IPS-20b (cell line): Measurements from ENCODE around the gene MANBA.
A peak's percentile ranks its signal among the peaks of the same experiment; 100 is the strongest.

ENCODE experiments used
- H3K27ac ChIP-seq: one replicate; pipeline ENCODE4 v1.5.1; 2013; ENCODE audit warnings: low read length
- H3K27me3 ChIP-seq: 2 replicates; pipeline ENCODE4 v1.6.1; 2013; ENCODE audit warnings: mild to moderate bottlenecking, low read length, inconsistent platforms; ENCODE audit not compliant: insufficient read depth
- H3K36me3 ChIP-seq: 2 replicates; pipeline ENCODE4 v1.6.1; 2013; ENCODE audit warnings: low read depth, mild to moderate bottlenecking, inconsistent platforms, low read length, moderate library complexity; ENCODE audit not compliant: insufficient read depth
- H3K4me1 ChIP-seq: 2 replicates; pipeline ENCODE4 v1.6.1; 2013; ENCODE audit warnings: mild to moderate bottlenecking, control low read depth, inconsistent platforms, low read length, moderate library complexity; ENCODE audit not compliant: insufficient read depth
- H3K4me3 ChIP-seq: 2 replicates; pipeline ENCODE4 v1.5.1; 2013; ENCODE audit warnings: mild to moderate bottlenecking, low read length, inconsistent platforms
- H3K9ac ChIP-seq: 2 replicates; pipeline ENCODE4 v1.6.1; 2013; ENCODE audit warnings: low read depth, mild to moderate bottlenecking, inconsistent platforms, low read length, moderate library complexity
- H3K9me3 ChIP-seq: 2 replicates; pipeline ENCODE4 v1.6.1; 2013; ENCODE audit warnings: mild to moderate bottlenecking, low read depth, low read length, inconsistent platforms; ENCODE audit not compliant: insufficient read depth

The MANBA gene

GRCh38 chr4:102787096-102787881, 26.5 kb upstream of the MANBA start:
- no peaks in the 10 kb centered on the region for H3K36me3 ChIP-seq
- no peak overlapping the region for H3K27ac ChIP-seq
- no peaks in the 10 kb centered on the region for H3K4me1 ChIP-seq

GRCh38 chr4:102786279-102786678, 25.5 kb upstream of the MANBA start:
- Histone ChIP-seq H3K9ac (no peak overlapping the region), H3K4me1 (no peaks in the 10 kb centered on the region), H3K27ac (no peak overlapping the region), H3K27me3 (no peaks in the 10 kb centered on the region), H3K36me3 (no peaks in the 10 kb centered on the region), H3K4me3 (no peak overlapping the region), H3K9me3 (no peaks in the 10 kb centered on the region)

More at GRCh38 chr4:102787096-102787881, 26.5 kb upstream of the MANBA start:
- Histone ChIP-seq H3K9ac (no peak overlapping the region), H3K27me3 (no peaks in the 10 kb centered on the region), H3K9me3 (no peaks in the 10 kb centered on the region), H3K4me3 (no peak overlapping the region)

- Histone ChIP-seq H3K4me3 (no peak overlapping the region), H3K36me3 (no peaks in the 10 kb centered on the region), H3K27me3 (no peaks in the 10 kb centered on the region), H3K4me1 (no peaks in the 10 kb centered on the region), H3K27ac (no peak overlapping the region), H3K9ac (no peak overlapping the region), H3K9me3 (no peaks in the 10 kb centered on the region)
These were observed 22.2 kb upstream of the MANBA start for GRCh38 chr4:102783006-102783405.

- no peak overlapping the region for H3K9ac ChIP-seq
- H3K4me1 ChIP-seq, result no peaks in the 10 kb centered on the region
- no peaks in the 10 kb centered on the region for H3K9me3 ChIP-seq
- no peak overlapping the region for H3K27ac ChIP-seq
- H3K36me3 ChIP-seq, result no peaks in the 10 kb centered on the region
- no peak overlapping the region for H3K4me3 ChIP-seq
- no peaks in the 10 kb centered on the region for H3K27me3 ChIP-seq
These were observed 20.8 kb upstream of the MANBA start for GRCh38 chr4:102781570-102781969.

GRCh38 chr4:102780476-102781144, 19.8 kb upstream of the MANBA start:
- Histone ChIP-seq H3K27ac (no peak overlapping the region), H3K4me1 (no peaks in the 10 kb centered on the region), H3K36me3 (no peaks in the 10 kb centered on the region), H3K4me3 (no peak overlapping the region), H3K27me3 (no peaks in the 10 kb centered on the region), H3K9ac (no peak overlapping the region), H3K9me3 (no peaks in the 10 kb centered on the region)

GRCh38 chr4:102779204-102779603, 18.4 kb upstream of the MANBA start:
- H3K27ac ChIP-seq, result no peak overlapping the region
- no peaks in the 10 kb centered on the region for H3K27me3 ChIP-seq
- H3K36me3 ChIP-seq, result no peaks in the 10 kb centered on the region
- H3K9me3 ChIP-seq, result no peaks in the 10 kb centered on the region
- no peak overlapping the region for H3K9ac ChIP-seq
- H3K4me1 ChIP-seq, result no peaks in the 10 kb centered on the region
- no peak overlapping the region for H3K4me3 ChIP-seq

- Histone ChIP-seq H3K27me3 (no peaks in the 10 kb centered on the region), H3K4me1 (no peaks in the 10 kb centered on the region), H3K4me3 (no peak overlapping the region), H3K27ac (no peak overlapping the region), H3K9ac (no peak overlapping the region), H3K36me3 (no peaks in the 10 kb centered on the region), H3K9me3 (no peaks in the 10 kb centered on the region)
These were observed 18.0 kb upstream of the MANBA start for GRCh38 chr4:102778720-102779119.

- H3K9me3 ChIP-seq, result no peaks in the 10 kb centered on the region
- H3K36me3 ChIP-seq, result no peaks in the 10 kb centered on the region
- no peaks in the 10 kb centered on the region for H3K4me1 ChIP-seq
- no peak overlapping the region for H3K9ac ChIP-seq
- no peaks in the 10 kb centered on the region for H3K27me3 ChIP-seq
- no peak overlapping the region for H3K4me3 ChIP-seq
- H3K27ac ChIP-seq, result no peak overlapping the region
These were observed 15.0 kb upstream of the MANBA start for GRCh38 chr4:102775805-102776204.

GRCh38 chr4:102774254-102774653, 13.5 kb upstream of the MANBA start:
- Histone ChIP-seq H3K4me3 (no peak overlapping the region), H3K36me3 (no peaks in the 10 kb centered on the region), H3K27me3 (no peaks in the 10 kb centered on the region), H3K4me1 (no peaks in the 10 kb centered on the region), H3K27ac (no peak overlapping the region), H3K9me3 (no peaks in the 10 kb centered on the region), H3K9ac (no peak overlapping the region)

GRCh38 chr4:102772738-102773340, 12.1 kb upstream of the MANBA start:
- Histone ChIP-seq H3K27ac (no peak overlapping the region), H3K36me3 (no peaks in the 10 kb centered on the region), H3K27me3 (no peaks in the 10 kb centered on the region), H3K4me1 (no peaks in the 10 kb centered on the region), H3K9ac (no peak overlapping the region), H3K4me3 (no peak overlapping the region), H3K9me3 (no peaks in the 10 kb centered on the region)

GRCh38 chr4:102764901-102765300, 4.1 kb upstream of the MANBA start:
- H3K27ac ChIP-seq, result no peak overlapping the region
- H3K4me3 ChIP-seq, result no peak overlapping the region
- no peaks in the 10 kb centered on the region for H3K36me3 ChIP-seq
- H3K4me1 ChIP-seq, result peaks cover 6% of the 10 kb centered on the region; the same call in 1 of the 2 replicates
- peaks cover 17% of the 10 kb centered on the region; the same call in 1 of the 2 replicates for H3K27me3 ChIP-seq
- H3K9ac ChIP-seq, result no peak overlapping the region
- H3K9me3 ChIP-seq, result no peaks in the 10 kb centered on the region

GRCh38 chr4:102761906-102762305, 1.1 kb upstream of the MANBA start:
- peak overlapping the region; percentile 93 for H3K4me3 ChIP-seq
- H3K27ac ChIP-seq, result no peak overlapping the region
- H3K4me1 ChIP-seq, result peaks cover 10% of the 10 kb centered on the region; the same call in 1 of the 2 replicates
- H3K27me3 ChIP-seq, result peaks cover 23% of the 10 kb centered on the region; the same call in 1 of the 2 replicates
- H3K9ac ChIP-seq, result peak overlapping the region; percentile 84; the same call in 1 of the 2 replicates
- no peaks in the 10 kb centered on the region for H3K9me3 ChIP-seq
- H3K36me3 ChIP-seq, result no peaks in the 10 kb centered on the region
